Measurements from ENCODE around the gene TTBK2. TPM values are rescaled to one million over a fixed set of nuclear protein-coding genes. Genes with fewer than 3 reads are reported as not detected.

The TTBK2 gene
- total RNA-seq, 4 donors from 2014 or later = 7.9 to 78.2 (median 18.2) TPM

- Histone ChIP-seq H3K9me3 (peaks cover 0 to 8% of the 10 kb centered on the region in 2 donors), H3K36me3 (no peaks in the 10 kb centered on the region), H3K27me3 (no peaks in the 10 kb centered on the region), H3K4me1 (no peaks in the 10 kb centered on the region), H3K27ac (no peak overlapping the region), H3K4me3 (no peak overlapping the region)
- TF ChIP-seq EP300 (IDR thresholded peaks at IDR 0.05; ENCODE audit: low read depth) (no peak), CTCF (IDR thresholded peaks at IDR 0.05) (no peak)
- intact Hi-C loops (cut with DNase I; ENCODE audit: low total_unique reads) (no loop called here), in situ Hi-C loops (cut with MboI; ENCODE audit: low pct_ligation_motif_present in 1 of 4, low pct_unique_long_range_greater_than_20kb in 1 of 4, low sequenced_read_pairs in 3 of 4) (no loop called here)
- no peak for DNase-seq
- WGBS, 2 donors (ENCODE audit: low coverage in 1 of 2) = 98 to 100% methylated on average over 1 to 4 of the region's 4 CpGs
These were observed 76.9 kb downstream of the TTBK2 start for GRCh38 chr15:42843699-42844098.

GRCh38 chr15:42836251-42836650 is 84.3 kb downstream of the TTBK2 start:
- DNase-seq = no peak
- WGBS, 2 donors (ENCODE audit: low coverage in 1 of 2) = 96 to 100% methylated on average over 1 of the region's 1 CpG
- no peak for TF ChIP-seq POLR2AphosphoS5 (IDR thresholded peaks at IDR 0.05)
- TF ChIP-seq EP300 (IDR thresholded peaks at IDR 0.05; ENCODE audit: low read depth) = no peak
- TF ChIP-seq CTCF (IDR thresholded peaks at IDR 0.05) = no peak
- no peak for TF ChIP-seq POLR2A (IDR thresholded peaks at IDR 0.05)
- in situ Hi-C loops (cut with MboI; ENCODE audit: low pct_ligation_motif_present in 1 of 4, low pct_unique_long_range_greater_than_20kb in 1 of 4, low sequenced_read_pairs in 3 of 4) = no loop called here
- no peaks in the 10 kb centered on the region for H3K36me3 ChIP-seq
- no peak overlapping the region for H3K4me3 ChIP-seq
- no peak overlapping the region for H3K27ac ChIP-seq
- no peaks in the 10 kb centered on the region for H3K27me3 ChIP-seq
- H3K4me1 ChIP-seq = no peaks in the 10 kb centered on the region
- no peaks in the 10 kb centered on the region for H3K9me3 ChIP-seq
- intact Hi-C loops (cut with DNase I; ENCODE audit: low total_unique reads) = no loop called here

- Histone ChIP-seq H3K36me3 (peaks cover 0 to 3% (median 0%) of the 10 kb centered on the region in 4 donors), H3K9me3 (no peaks in the 10 kb centered on the region), H3K4me3 (no peak overlapping the region), H3K4me1 (no peaks in the 10 kb centered on the region), H3K27me3 (no peaks in the 10 kb centered on the region), H3K27ac (no peak overlapping the region)
- TF ChIP-seq EP300 (IDR thresholded peaks at IDR 0.05; ENCODE audit: low read depth) = no peak
- no peak for TF ChIP-seq CTCF (IDR thresholded peaks at IDR 0.05)
- no peak for TF ChIP-seq POLR2AphosphoS5 (IDR thresholded peaks at IDR 0.05)
- TF ChIP-seq POLR2A (IDR thresholded peaks at IDR 0.05) = no peak
- WGBS, 2 donors (ENCODE audit: low coverage in 1 of 2) = 96 to 97% methylated on average over 5 of the region's 5 CpGs
- no peak for DNase-seq
- intact Hi-C loops (cut with DNase I; ENCODE audit: low total_unique reads) = no loop called here
- in situ Hi-C loops (cut with MboI; ENCODE audit: low pct_ligation_motif_present in 1 of 4, low pct_unique_long_range_greater_than_20kb in 1 of 4, low sequenced_read_pairs in 3 of 4) = no loop called here
These were observed 88.0 kb downstream of the TTBK2 start for GRCh38 chr15:42832576-42832975.

- Histone ChIP-seq H3K36me3 (peaks cover 0 to 3% (median 0%) of the 10 kb centered on the region in 4 donors), H3K27me3 (no peaks in the 10 kb centered on the region), H3K4me3 (no peak overlapping the region), H3K27ac (peak overlapping the region in 2 of 4 donors; percentile 7 to 38), H3K9me3 (no peaks in the 10 kb centered on the region), H3K4me1 (peaks cover 0 to 12% (median 3%) of the 10 kb centered on the region in 4 donors)
- 49 to 57% methylated on average over 4 of the region's 4 CpGs for WGBS, 2 donors (ENCODE audit: low coverage in 1 of 2)
- in situ Hi-C loops (cut with MboI; ENCODE audit: low pct_ligation_motif_present in 1 of 4, low pct_unique_long_range_greater_than_20kb in 1 of 4, low sequenced_read_pairs in 3 of 4) = no loop called here
- intact Hi-C loops (cut with DNase I; ENCODE audit: low total_unique reads) = no loop called here
- TF ChIP-seq POLR2AphosphoS5 (IDR thresholded peaks at IDR 0.05) = no peak
- no peak for TF ChIP-seq POLR2A (IDR thresholded peaks at IDR 0.05)
- TF ChIP-seq EP300 (IDR thresholded peaks at IDR 0.05; ENCODE audit: low read depth) = no peak
- TF ChIP-seq CTCF (IDR thresholded peaks at IDR 0.05) = no peak
- no peak for DNase-seq
These were observed 94.2 kb downstream of the TTBK2 start for GRCh38 chr15:42826251-42826890.

All from transverse colon (tissue), 4 donors.